ENCODE results near the gene STAT2.

STAT2 gene

GRCh38 chr12:56330936-56331490 lies 28.9 kb downstream of the STAT2 start:
- Histone ChIP-seq H3K9ac (ENCODE audit: low read length) (no peak overlapping the region), H3K9me3 (ENCODE audit: low read length) (no peaks in the 10 kb centered on the region), H4K20me1 (ENCODE audit: insufficient read depth, low read length) (no peaks in the 10 kb centered on the region), H2AFZ (ENCODE audit: low read length) (no peak overlapping the region), H3K79me2 (ENCODE audit: insufficient read depth, low read length) (no peaks in the 10 kb centered on the region), H3F3A (ENCODE audit: insufficient read depth, low read length) (no peaks in the 10 kb centered on the region), H3K27me3 (ENCODE audit: insufficient read depth, low read length) (no peaks in the 10 kb centered on the region), H3K4me2 (ENCODE audit: low read length) (no peak overlapping the region), H3K36me3 (ENCODE audit: insufficient read depth, low read length) (peaks cover 15% of the 10 kb centered on the region), H3K9me2 (ENCODE audit: low read depth, low read length) (no peaks in the 10 kb centered on the region), H3K4me3 (ENCODE audit: low read depth, low read length, poor library complexity, severe bottlenecking) (no peak overlapping the region), H3K27ac (ENCODE audit: low read depth, low read length, poor library complexity, severe bottlenecking) (no peak overlapping the region), H3K4me1 (ENCODE audit: insufficient read depth, low read length, severe bottlenecking) (peaks cover 21% of the 10 kb centered on the region)
- no peak for TF ChIP-seq CTCF (IDR thresholded peaks at IDR 0.05; ENCODE audit: low read length)
- TF ChIP-seq EZH2 (IDR thresholded peaks at IDR 0.05; ENCODE audit: borderline replicate concordance, low read length): no peak

- no peak overlapping the region for H3K9ac ChIP-seq (ENCODE audit: low read length)
- no peak overlapping the region for H3K4me2 ChIP-seq (ENCODE audit: low read length)
- H3K36me3 ChIP-seq (ENCODE audit: insufficient read depth, low read length): peaks cover 58% of the 10 kb centered on the region
These were observed 33.4 kb downstream of the STAT2 start for GRCh38 chr12:56326533-56326932.

GRCh38 chr12:56326126-56326525 lies 33.8 kb downstream of the STAT2 start:
- Histone ChIP-seq H2AFZ (ENCODE audit: low read length) (no peak overlapping the region), H3K4me1 (ENCODE audit: insufficient read depth, low read length, severe bottlenecking) (no peaks in the 10 kb centered on the region), H3K4me2 (ENCODE audit: low read length) (no peak overlapping the region), H3K9me3 (ENCODE audit: low read length) (no peaks in the 10 kb centered on the region), H3K9ac (ENCODE audit: low read length) (no peak overlapping the region), H3K36me3 (ENCODE audit: insufficient read depth, low read length) (peaks cover 58% of the 10 kb centered on the region), H3K27ac (ENCODE audit: low read depth, low read length, poor library complexity, severe bottlenecking) (no peak overlapping the region), H3K79me2 (ENCODE audit: insufficient read depth, low read length) (no peaks in the 10 kb centered on the region), H3K9me2 (ENCODE audit: low read depth, low read length) (no peaks in the 10 kb centered on the region), H3K4me3 (ENCODE audit: low read depth, low read length, poor library complexity, severe bottlenecking) (no peak overlapping the region), H3F3A (ENCODE audit: insufficient read depth, low read length) (no peaks in the 10 kb centered on the region), H4K20me1 (ENCODE audit: insufficient read depth, low read length) (no peaks in the 10 kb centered on the region), H3K27me3 (ENCODE audit: insufficient read depth, low read length) (no peaks in the 10 kb centered on the region)
- TF ChIP-seq CTCF (IDR thresholded peaks at IDR 0.05; ENCODE audit: low read length) (no peak), EZH2 (IDR thresholded peaks at IDR 0.05; ENCODE audit: borderline replicate concordance, low read length) (no peak)

More at GRCh38 chr12:56326533-56326932, 33.4 kb downstream of the STAT2 start:
- H3K4me3 ChIP-seq (ENCODE audit: low read depth, low read length, poor library complexity, severe bottlenecking): no peak overlapping the region
- H3K79me2 ChIP-seq (ENCODE audit: insufficient read depth, low read length): no peaks in the 10 kb centered on the region
- H2AFZ ChIP-seq (ENCODE audit: low read length): no peak overlapping the region
- no peaks in the 10 kb centered on the region for H3K27me3 ChIP-seq (ENCODE audit: insufficient read depth, low read length)
- no peaks in the 10 kb centered on the region for H3K9me2 ChIP-seq (ENCODE audit: low read depth, low read length)
- no peaks in the 10 kb centered on the region for H3K4me1 ChIP-seq (ENCODE audit: insufficient read depth, low read length, severe bottlenecking)
- no peaks in the 10 kb centered on the region for H3K9me3 ChIP-seq (ENCODE audit: low read length)
- no peak overlapping the region for H3K27ac ChIP-seq (ENCODE audit: low read depth, low read length, poor library complexity, severe bottlenecking)
- H4K20me1 ChIP-seq (ENCODE audit: insufficient read depth, low read length): no peaks in the 10 kb centered on the region
- H3F3A ChIP-seq (ENCODE audit: insufficient read depth, low read length): no peaks in the 10 kb centered on the region
- no peak for TF ChIP-seq CTCF (IDR thresholded peaks at IDR 0.05; ENCODE audit: low read length)
- TF ChIP-seq EZH2 (IDR thresholded peaks at IDR 0.05; ENCODE audit: borderline replicate concordance, low read length): no peak
